AML-193 (cell line): ENCODE results near the gene MCAT.
A peak's percentile ranks its signal among the peaks of the same experiment; 100 is the strongest.

ENCODE experiments used
- DNase-seq, 2 experiments: peaks; one replicate each; lab custom pipeline; 2025; lab: John Stamatoyannopoulos, UW

Gene MCAT, protein sequence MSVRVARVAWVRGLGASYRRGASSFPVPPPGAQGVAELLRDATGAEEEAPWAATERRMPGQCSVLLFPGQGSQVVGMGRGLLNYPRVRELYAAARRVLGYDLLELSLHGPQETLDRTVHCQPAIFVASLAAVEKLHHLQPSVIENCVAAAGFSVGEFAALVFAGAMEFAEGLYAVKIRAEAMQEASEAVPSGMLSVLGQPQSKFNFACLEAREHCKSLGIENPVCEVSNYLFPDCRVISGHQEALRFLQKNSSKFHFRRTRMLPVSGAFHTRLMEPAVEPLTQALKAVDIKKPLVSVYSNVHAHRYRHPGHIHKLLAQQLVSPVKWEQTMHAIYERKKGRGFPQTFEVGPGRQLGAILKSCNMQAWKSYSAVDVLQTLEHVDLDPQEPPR

DNA sequence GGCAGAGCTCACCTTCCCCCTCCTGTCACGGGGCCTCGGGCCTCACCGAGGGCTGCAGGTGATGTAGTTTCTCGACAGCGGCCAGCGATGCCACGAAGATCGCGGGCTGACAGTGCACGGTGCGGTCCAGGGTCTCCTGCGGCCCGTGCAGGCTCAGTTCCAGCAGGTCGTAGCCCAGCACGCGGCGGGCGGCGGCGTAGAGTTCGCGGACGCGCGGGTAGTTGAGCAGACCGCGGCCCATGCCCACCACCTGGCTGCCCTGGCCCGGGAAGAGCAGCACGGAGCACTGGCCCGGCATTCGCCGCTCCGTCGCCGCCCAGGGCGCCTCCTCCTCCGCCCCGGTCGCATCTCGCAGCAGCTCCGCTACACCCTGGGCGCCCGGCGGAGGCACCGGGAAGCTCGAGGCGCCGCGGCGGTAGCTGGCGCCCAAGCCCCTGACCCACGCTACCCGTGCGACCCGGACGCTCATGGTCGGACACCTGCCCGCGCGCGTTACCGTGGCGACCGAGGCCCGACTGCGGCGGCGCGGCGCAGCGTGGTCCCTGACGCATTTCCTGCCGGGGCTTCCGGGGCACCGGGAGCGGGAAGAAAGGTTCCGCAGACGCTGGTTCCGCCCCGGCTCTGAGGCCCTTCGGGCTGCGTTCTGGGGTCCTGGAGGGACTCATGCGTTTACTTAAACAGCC, at the start of gene MCAT:
MCAT (minus strand) TSS at position 519 of the 683 bp plus-strand sequence; CDS start at position 469, 50 bp downstream.
- peak; percentile 57 to 66 for DNase-seq

DNA sequence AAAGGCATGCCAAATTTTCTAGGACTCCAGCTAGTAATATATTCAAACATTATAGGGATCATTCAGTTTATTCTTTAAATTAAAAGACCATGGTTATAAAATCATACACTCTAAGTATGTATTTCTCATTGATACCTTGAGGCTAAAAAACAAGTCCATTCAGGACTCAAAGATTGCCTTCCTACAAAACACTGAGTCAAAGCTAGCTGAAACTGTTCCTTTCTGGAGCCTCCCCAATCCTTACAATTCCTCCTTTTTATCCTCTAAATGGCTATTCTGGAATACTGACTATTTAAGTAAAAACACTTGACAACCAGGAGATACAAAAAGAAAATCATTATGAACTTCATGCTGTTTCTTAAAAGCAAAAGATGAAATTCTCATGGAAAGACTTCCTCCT, 48.6 kb upstream of the MCAT start:
- DNase-seq = no peak

DNA sequence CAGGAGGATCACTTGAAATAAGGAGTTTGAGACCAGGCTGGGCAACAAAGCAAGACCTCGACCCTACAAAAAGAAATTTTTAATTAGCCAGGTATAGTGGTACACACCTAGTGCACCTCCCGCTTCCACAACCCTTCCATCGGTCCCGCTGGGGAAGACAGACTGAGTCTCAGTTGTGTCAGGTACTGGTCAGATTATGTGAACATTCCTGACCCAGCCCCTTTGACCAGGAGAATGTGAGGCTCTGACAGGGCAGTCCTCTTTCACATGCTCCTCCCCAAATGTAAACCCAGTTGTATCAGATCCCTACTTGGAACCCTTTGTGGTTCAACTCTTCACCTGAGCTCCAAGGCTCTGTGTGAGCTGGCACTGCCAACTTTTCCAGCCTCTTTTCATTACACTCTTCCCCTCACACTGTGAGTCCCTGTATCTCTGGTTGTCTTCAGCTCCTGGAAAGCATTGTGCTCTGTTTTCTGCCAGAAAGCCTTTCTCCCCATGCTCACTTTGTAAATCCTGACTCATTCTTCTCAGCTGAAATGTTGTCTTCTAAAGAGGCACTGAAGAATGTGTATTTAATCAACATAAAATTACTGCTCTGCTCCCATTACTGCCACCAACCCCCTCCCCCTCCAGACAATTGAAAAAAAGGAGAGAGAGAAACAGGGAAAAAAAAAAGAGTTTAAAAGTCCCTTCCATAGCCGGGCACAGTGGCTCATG, 45.8 kb upstream of the MCAT start:
- no peak for DNase-seq

DNA sequence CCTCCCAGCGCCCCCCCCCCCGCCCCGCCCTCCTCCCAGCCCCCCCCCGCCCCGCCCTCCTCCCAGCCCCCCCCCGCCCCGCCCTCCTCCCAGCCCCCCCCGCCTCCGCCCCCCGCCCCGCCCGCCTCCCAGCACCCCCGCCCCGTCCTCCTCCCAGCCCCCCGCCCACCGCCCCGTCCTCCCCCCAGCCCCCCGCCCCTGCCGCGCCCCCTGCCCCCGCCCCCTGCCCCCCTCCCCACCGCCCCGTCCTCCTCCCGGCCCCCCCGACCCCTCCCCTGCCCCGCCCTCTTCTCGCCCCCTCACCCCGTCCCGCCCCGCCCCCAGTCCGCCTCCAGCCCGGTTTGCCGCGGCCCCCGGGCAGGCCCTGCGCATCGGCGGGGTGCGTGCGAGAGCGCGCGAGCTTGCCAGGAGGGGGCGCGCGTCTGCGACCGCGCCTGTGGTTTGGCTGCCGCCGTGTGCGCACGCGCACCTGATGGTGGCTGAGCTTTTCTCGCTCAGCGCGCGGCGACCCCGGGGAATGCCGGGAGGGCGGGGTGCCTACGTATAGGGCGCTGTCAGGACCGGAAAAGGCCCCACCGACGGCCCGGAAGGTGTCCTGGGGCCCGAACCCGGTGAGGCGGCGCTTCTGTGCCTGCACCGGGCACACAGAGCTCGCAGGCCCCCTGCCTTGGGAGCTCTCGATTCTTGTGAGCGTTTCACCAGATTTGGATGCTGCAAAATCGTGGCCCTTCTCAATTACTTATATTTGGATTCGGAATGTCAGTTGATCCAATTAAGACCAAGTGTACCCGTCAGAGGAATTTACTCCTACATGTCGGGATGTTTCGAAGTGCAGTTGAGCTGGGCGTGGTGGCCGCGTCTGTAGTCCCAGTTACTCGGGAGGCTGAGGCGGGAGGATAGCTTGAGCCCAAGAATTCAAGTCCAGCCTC, 44.2 kb upstream of the MCAT start:
- DNase-seq = peak; percentile 83 to 86

DNA sequence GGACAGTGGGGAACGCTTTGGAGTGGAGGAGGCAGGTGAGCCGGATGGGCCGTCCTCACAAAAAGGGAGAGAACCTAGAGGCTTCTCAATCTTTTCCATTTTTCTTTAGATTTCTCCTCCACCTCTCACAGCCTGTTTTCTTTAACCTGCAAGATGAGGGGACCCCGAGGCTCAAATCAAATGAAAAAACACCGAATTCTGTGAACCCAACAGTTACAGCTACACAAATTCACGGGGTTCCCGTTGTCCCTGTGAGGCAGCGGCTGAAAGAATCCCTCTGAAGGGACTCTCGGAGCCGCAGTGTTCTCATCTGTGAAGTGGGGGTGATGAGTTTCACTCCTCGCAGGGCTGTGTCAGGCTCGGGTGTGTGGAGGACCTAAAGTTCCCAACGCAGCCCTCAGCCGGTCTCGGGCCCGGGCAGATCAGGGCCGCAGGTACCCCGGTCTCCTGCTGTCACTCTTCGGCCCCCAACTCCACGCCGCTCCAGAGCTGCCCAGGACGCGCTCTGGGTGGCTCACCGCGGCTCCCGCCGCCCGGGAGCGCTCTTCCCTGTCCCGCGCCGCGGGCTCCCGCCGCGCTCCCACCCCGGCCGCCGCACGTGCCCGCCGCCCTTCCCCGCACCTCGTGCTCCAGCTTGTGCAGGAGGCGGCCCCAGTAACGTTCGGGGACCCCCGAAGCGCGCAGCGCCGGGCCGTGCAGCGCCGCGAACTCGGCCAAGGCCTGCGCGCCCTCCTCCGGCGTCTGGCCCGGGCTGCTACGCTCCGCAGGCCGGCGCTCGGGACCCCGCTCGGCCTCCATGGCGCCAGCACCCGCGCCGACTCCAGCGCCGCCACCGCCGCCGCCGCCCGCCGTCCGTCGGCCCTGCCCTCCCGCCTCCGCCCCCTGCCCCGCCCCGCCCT, 43.3 kb upstream of the MCAT start, which contains the start of gene TTLL12:
TTLL12 (minus strand) TSS at position 863 of the 899 bp plus-strand sequence; CDS start at position 798, 65 bp downstream.
- peak in 1 of 2 experiments; percentile 19 for DNase-seq

DNA sequence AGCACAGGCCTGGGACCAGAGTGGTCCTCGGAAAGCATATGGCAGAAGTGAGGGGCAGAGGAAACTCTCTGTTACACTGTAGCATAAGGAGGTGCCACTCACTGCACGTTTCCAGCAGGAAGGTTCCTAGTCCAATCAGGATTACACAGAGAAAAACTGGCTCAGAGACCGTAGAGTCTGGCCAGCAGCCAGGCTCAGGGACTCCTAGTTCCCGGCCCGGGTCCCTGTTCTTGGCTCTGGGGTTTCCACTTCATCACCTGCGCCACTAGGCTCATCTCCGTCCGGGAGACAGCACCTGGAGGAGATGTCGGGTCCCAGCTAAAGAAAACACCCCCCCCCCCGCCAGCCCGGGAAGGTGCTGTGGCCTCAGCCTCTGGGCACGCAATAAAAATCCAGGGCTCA, 42.7 kb upstream of the MCAT start:
- peak in 1 of 2 experiments; percentile 19 for DNase-seq

DNA sequence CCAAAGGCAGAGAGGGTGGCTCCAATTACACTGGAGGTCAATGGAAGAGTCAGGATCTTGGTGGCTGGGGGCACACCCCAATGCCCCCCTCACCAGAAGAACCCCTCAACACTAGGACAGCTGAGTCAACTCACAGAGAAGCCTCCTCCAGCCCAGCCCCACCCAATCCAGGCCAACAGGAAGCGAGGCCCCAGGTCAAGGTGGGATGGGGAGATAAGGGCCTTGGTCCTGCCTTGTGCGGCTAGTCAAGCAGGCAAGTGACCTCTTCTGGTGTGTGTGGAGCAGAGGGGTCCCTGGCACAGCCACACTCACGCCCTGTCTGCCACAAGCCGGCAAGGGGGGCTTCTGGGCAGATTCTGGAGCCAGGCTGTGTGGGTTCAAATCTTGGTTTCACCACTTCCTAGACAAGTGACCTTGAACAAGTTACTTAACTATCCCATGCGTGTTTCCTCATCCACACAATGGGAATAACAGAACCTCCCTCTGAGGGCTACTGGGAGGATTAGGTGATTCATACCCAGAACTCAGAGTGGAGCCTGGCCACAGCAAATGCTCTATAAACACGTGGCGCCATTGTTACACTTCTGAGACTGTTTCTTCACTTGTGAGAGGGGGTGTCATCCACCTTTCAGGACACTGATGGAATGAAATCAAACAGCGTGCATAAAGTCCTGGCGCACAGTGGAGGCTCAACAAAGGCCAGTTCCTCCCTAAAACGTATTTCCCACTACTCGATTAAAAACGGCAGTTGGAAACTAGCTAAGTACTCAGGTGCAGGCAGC, 40.5 kb upstream of the MCAT start:
- no peak for DNase-seq

DNA sequence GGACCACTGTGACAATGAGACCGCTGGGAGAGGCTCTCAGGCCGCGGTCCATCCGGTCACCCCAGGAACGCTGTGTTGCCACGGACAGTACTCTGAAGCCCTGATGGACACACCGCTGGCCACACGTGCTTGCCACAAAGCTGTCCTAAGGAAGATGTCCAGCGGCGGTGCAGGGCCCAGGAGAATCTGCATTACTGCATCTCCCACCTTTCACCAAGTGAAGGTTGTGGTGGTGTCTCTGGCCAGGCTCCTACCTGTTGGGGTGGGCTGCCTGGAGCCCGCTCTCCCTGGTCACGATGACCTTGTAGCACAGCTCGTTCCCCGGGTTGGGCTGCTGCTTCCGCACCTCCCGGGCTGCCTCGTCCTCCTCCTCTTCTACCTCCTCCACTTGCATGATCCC, 39.5 kb upstream of the MCAT start:
- no peak for DNase-seq

DNA sequence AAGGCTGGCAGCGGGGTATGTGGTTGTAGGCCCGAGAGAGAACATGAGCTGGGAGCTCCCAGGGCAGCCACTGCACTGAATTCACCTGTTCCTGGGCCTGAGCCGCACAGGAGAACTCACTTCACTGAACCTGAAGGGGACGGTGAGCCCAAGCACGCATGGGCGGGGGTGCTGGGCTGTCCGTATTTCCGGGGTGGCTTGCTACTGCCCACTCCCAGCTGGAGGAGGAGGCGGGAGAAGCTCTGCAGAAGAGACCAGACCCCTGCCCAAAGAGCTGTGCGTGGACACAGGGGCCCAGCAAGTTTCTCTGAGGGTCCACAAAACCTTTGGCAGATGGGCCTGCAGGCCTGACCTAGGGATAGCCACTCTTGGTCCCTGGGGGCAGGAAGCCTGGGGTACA, 38.9 kb upstream of the MCAT start:
- DNase-seq = no peak

DNA sequence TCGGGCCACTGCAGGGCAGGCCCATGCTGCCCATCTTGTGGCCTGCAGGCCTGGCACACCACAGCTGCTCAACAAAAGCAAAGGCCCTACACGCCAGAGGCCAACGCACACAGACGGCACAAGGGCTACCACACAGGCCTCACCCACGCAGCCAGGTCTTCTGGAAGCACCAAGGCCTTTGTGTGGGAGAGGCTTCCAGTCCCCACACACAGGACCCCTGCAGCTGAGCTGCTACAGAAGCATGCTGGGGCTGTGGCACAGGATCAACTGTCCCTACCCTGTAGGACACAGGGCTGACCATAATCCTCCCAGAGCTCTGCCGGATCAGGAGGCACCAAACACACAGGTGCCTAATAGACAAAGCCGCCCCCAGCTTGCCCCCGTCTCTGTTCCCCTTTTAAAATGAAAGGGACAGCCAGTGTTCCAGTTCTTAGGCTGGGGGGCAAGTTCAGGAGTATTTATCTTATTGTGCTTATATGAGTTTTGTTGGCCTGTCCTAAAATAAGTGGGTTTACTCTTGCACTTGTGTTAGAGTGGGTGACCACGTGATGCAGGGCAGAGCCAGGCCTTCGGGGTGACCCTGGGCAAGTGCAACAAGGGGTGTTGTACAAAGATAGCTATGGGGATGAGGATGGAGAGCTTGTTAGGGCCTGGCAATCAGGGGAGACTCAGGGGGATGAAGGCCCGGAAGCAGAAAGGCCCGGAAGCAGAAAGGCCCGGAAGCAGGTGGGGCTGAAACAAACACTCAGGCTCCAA, 38.3 kb upstream of the MCAT start:
- DNase-seq = no peak

DNA sequence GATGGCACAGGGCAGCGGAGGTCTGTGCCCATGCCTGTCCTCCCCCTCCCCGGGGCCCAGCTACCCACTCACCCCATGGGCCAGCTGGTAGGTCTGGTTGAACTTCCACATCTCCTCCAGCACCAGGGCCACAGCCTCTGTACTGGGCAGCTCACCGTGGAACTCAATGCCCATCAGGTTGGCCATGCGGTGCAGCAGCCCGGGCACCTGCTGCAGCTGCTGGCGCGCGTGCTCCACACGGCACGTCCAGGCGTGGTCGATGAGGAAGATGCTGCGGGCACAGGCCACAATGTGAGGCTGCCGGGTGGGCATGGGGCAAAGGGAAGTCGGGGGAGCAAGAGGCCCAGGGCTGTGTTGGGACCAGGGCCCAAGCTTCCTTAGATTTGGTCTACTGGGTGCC, 37.5 kb upstream of the MCAT start:
- DNase-seq = no peak

DNA sequence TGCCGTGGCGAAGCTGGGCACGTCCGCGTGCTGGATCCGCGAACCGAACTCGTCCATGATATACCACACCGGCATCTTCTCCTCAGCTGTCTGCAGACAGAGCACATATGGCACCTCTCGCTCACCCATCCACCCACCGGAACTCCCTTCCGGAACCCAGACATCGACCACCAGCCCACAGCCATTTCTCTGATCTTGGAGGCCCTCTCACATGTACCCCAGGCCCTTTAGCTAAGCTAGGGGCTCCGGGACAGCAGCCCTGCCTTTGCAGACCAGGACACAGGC, 36.7 kb upstream of the MCAT start:
- no peak for DNase-seq

DNA sequence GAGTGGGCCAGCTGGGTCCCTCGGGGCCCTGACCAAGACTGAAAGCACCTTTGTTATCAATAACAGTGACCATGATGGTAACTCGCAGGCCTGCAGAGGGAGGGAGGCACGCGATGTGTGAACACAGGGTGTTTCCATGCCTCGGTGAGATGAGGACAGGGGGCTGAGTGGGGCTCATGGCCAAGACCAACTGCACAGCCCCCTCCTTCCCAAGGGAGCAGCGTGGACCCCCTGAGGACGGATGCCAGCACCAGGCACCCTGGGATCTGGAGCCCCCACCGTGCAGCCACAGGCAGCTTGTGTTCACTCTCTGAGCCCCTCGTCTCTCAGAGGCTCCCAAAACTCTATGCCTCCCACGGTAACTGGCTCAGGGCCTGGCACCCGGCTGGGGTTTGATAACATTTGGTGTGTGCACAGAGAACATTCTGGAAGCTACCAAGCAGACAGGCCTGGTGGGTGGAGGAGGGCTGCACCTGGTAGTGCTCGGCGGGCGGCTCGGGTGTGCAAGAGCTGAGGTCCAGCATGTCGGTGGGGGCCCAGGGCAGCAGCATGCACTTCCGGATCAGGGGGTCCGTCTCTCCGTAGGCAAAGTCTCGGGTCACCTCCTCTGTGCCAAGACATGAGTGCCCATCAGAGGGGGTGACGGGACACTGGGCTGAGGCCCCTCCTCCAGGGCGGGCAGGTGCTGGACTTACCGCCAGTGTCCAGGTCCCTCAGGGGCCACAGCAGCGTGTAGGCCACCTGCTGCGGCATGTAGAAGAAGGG, 36.1 kb upstream of the MCAT start:
- no peak for DNase-seq

DNA sequence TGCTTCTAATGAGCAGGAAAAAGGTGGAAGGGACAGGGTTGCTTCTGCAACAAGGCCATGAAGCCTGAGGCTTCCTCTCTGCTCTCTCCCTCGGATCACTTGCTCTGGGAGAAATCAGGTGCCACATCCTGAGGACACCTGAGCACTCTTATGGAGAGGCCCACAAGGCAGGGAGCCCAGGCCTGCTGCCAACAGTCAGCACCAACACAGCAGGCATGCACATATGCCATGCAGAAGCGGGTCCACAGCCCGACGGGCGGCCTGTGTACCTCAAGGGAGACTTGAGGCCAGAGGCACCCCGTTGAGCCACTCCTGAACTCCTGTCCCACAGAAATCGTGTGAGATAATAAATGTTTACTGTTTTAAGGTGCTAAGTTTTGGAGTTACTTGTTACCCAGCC, 34.3 kb upstream of the MCAT start:
- DNase-seq = no peak

DNA sequence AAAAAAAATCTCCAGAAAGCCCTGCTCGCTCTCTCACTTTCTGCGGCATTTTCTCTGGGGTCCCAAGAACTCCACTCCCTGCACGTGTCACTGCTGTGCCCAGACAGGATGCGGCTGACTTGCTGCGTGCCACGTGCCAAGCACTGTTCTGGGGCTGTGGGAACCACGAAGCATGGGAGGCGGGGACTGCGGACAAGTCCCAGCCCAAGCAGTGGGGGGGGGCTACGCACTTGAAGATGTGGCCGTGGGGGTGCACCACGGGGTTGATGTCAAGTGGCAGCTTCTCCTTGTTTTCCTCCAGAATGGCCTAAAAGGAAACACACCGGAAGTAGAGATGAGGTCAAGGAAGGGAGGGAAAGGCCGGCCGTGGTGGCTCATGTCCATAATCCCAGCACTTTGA, 32.9 kb upstream of the MCAT start:
- DNase-seq = no peak

DNA sequence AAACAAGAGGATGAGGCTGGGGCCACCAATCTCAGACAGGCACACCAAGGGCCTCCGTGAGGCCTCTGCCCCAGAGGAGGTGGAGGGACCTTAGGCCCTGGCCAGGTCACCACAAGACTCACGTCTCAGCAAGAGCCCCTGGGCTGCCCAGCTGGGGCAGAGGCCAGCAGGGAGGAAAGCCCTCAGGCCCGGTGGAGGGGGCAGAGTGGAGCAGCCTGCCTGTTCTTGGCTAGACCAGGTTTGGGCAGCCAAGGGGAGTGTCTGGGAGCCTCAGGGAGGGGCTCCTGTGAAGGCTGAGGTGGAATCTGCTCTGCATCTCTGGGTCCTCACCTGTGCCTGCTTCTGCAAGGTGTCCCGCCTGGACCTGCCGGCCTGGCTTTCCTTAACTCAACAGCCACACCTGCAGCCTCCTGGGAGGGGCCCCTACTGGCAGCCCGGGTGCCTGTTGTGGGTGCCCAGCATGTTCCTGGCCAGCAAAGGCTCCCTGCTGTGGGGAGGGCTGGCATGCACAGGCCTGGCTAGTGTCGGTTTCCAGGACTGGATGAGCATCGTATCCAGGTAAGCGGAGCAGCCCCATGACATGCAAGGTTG, 31.8 kb upstream of the MCAT start:
- DNase-seq = no peak

DNA sequence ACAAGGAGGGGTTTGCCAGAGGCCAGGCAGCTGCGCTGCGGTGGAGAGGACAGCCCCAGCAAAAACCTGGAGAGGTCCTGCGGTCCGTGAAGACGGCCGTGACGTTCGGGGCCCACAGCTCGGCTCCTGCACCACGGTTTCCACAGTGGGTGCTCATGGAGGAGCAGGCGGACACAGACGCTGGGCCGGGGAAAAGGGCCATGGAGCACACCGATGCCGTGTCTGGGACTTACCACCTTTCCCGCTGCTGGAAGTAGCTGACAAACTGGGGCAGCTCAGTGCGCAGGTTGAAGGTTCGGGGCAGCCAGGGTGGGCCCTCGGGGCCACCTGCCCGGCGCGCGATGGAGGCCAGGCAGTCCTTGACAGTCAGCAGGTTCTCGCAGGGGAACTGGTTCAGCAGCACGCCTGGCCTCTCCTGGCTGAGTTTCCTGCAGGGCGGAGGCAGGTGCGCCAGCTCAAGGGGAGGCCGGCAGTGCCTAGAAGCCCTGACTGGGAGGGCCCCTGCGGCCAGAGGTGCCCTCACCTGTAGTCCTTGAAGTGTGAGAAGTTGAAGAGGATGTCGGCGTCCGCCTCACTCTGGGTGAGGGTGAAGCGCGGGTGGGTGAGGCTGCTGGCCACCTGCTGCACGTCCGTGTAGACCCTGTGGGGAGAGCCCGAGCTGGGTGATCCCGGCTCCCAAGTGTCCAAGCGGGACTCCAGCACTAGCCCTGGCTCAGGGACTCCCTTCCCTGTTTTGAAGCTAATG, 30.9 kb upstream of the MCAT start:
- no peak for DNase-seq
